Adrenal gland (tissue), 12 donors: Measurements from ENCODE around the gene BRAP. TPM values are rescaled to one million over a fixed set of nuclear protein-coding genes. Genes with fewer than 3 reads are reported as not detected.
A peak's percentile ranks its signal among the peaks of the same experiment; 100 is the strongest.

Experiments
- DNase-seq, 7 donors: peaks; one replicate each; pipeline ENCODE4 v3.0.0-alpha.2; 2019 to 2020
- H3K27ac ChIP-seq, 5 donors: fragments of 200-600 bp; sonication (generic) in 4 of 5; 1 replicate in 3 of 5; 2 replicates in 2 of 5; pipeline versions ENCODE4 v1.5.1 to v1.8.0; 2016 to 2020; ENCODE audit warnings: mild to moderate bottlenecking in 1 of 5
- H3K27me3 ChIP-seq: fragments of 200-600 bp; 2 replicates; pipeline ENCODE4 v1.8.0; 2021
- H3K36me3 ChIP-seq, 2 donors: fragments of 200-600 bp; replicated peaks in 1 of 2; 1 replicate in 1 of 2; 2 replicates in 1 of 2; pipeline versions ENCODE4 v1.5.1 to v1.8.0; 2018 to 2022
- H3K4me1 ChIP-seq, 2 donors: fragments of 200-600 bp; replicated peaks in 1 of 2; 1 replicate in 1 of 2; 2 replicates in 1 of 2; pipeline versions ENCODE4 v1.5.1 to v1.8.0; 2018 to 2021
- H3K4me3 ChIP-seq, 4 donors: fragments of 200-600 bp; sonication (generic) in 3 of 4; one replicate each; pipeline ENCODE4 v1.5.1; 2016 to 2018
- H3K9me3 ChIP-seq, 3 donors: fragments of 200-600 bp; sonication (generic) in 1 of 3; replicated peaks in 1 of 3; 1 replicate in 2 of 3; 2 replicates in 1 of 3; pipeline versions ENCODE4 v1.5.1 to v1.8.0; 2016 to 2021
- POLR2A ChIP-seq, 2 donors: fragments of 450-650 bp; IDR thresholded peaks; one replicate each; pipeline ENCODE4 v1.6.1; 2017; ENCODE audit warnings: antibody characterized with exemption in 2 of 2, mild to moderate bottlenecking in 2 of 2, moderate library complexity in 1 of 2
- WGBS, 4 donors: extraction: QIAGEN DNeasy Blood & Tissue Kit in 2 of 4; methylation state at CpG; one replicate each; pipeline versions ENCODE4 v1.1.5 to v1.1.7; 2013 to 2017; 5-methylcytosine and 5-hydroxymethylcytosine counted together
- intact Hi-C, 2 donors: fragments of 100-400 bp; cut with DNase I; formaldehyde crosslinking; loops; one replicate each; pipeline versions ENCODE4 v1.14.1 to v1.15.0; 2022 to 2023
- polyA plus RNA-seq, 3 donors: library from polyadenylated mRNA; stranded (reverse); fragments of 200-250 nt in 2 of 3; fragments of 350-450 nt in 1 of 3; fragmentation: Illumina TruSeq in 1 of 3; extraction: RNeasy Lipid Tissue Mini Kit (QIAGEN cat#74804) in 1 of 3; gene quantifications; one replicate each; pipeline ENCODE4 v1.2.3, GENCODE V29; 2013 to 2014
- total RNA-seq, 9 donors: library from RNA; depleted of rRNA in 4 of 9; stranded (reverse); fragments of >200 nt in 4 of 9; fragments of 120-200 nt in 1 of 9; fragmentation: NEBNext Ultra II Directional in 1 of 9; extraction: Animal tissue kit (Norgen Biotek cat#: 25700) in 1 of 9; gene quantifications; one replicate each; pipeline versions ENCODE4 v1.1.0 to v1.2.4, GENCODE V29; 2013 to 2023
- TF ChIP-seq, protein P1 (sequence below), 6 experiments: fragments of 450-650 bp in 4 of 6; fragments of 200-600 bp in 2 of 6; sonication (generic) in 1 of 6; IDR thresholded peaks; 1 replicate in 5 of 6; 2 replicates in 1 of 6; pipeline versions ENCODE4 v1.5.1 to v1.8.0; 2016 to 2021; ENCODE audit warnings: antibody characterized with exemption in 6 of 6, mild to moderate bottlenecking in 2 of 6, moderate library complexity in 1 of 6
- donor health status: healthy with polysubstance abuse.
- donor health status: Bipolar disorder and iron deficiency.
- donor health status: DM: yes; HTN: yes; CAD: no.
- donor health status: DM: no; HTN: no; CAD: no.
- donor health status: DM: no; HTN: no; CAD: no.
- donor health status: DM: yes; HTN: yes; CAD: no.

The BRAP gene
- total and polyA plus RNA-seq, 12 donors, result 8.6 to 31.0 (median 20.4) TPM

DNA sequence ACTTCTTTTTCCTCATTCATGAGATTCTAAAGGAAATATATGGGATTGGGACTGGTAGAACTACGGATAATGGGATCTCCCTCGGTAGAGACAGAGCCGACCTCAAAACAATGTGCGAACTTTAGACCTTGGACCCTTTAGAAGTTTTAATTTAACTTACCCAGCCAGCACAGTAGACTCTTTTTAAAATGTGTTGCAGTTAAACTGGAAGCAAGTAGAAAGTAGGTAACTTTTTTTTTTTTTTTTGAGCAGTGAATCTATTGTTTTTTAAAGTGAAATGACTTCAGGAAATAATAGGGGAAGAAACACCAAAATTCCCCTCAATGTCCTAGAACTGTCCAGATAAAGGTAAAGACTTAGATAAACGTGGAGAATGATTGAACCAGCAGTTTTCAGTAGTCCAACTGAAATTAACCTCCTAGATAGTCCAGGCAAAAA lies 85.5 kb downstream of the BRAP start:
- peak overlapping the region; percentile 48 to 100 (median 95) for H3K27ac ChIP-seq
- TF ChIP-seq, protein P1, sequence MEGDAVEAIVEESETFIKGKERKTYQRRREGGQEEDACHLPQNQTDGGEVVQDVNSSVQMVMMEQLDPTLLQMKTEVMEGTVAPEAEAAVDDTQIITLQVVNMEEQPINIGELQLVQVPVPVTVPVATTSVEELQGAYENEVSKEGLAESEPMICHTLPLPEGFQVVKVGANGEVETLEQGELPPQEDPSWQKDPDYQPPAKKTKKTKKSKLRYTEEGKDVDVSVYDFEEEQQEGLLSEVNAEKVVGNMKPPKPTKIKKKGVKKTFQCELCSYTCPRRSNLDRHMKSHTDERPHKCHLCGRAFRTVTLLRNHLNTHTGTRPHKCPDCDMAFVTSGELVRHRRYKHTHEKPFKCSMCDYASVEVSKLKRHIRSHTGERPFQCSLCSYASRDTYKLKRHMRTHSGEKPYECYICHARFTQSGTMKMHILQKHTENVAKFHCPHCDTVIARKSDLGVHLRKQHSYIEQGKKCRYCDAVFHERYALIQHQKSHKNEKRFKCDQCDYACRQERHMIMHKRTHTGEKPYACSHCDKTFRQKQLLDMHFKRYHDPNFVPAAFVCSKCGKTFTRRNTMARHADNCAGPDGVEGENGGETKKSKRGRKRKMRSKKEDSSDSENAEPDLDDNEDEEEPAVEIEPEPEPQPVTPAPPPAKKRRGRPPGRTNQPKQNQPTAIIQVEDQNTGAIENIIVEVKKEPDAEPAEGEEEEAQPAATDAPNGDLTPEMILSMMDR (IDR thresholded peaks at IDR 0.05), result no peak
- TF ChIP-seq POLR2A (IDR thresholded peaks at IDR 0.05), result no peak
- peak overlapping the region in 2 of 4 donors; percentile 84 to 98 for H3K4me3 ChIP-seq
- H3K36me3 ChIP-seq, result no peaks in the 10 kb centered on the region
- peaks cover 23 to 25% of the 10 kb centered on the region in 2 donors for H3K4me1 ChIP-seq
- no peaks in the 10 kb centered on the region for H3K9me3 ChIP-seq
- 2 to 9% (median 4%) methylated on average over 5 of the region's 5 CpGs for WGBS, 4 donors
- intact Hi-C loops, result no loop called here
- H3K27me3 ChIP-seq, result no peaks in the 10 kb centered on the region
- DNase-seq, result no peak

DNA sequence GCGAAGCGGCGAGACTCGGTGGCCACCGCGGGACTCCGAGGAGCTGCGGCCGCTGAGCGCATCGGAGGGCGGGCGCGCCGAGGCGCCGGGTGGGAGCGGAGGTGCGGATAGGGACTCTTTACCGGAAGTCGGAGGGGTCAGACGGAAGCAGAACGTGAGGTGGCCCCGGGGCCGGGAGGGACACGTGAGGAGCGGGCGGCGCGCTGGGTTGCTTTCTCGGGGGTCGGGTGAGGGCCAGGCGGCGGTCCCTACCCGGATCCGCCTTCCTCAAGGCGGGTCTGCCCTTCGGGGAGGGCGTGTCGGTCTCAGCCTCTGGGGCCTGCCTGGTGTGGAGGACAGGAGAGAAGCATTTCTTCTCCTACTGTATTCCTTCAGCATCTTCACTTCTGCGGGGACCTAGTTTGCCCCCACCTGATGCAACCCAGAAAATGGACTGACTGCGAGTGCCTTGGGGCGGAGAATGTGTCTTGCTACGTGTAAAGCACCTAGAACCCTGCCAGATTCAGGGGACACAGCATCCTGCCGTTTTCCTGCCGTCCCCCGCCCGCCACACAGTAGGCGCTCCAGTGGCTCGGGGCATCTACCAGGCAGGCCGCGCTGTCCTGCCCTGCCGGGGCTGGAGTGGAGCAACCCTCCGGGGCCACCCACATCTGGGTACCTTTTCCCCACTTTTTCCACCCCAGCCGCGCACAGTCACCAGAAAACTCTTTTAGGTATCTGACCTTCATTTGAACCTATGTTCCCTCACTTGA lies 86.1 kb downstream of the BRAP start:
- intact Hi-C loops, result no loop called here
- peak overlapping the region; percentile 48 to 100 (median 95) for H3K27ac ChIP-seq
- TF ChIP-seq, protein P1 (IDR thresholded peaks at IDR 0.05), result peak in 1 of 6 experiments; percentile 4
- TF ChIP-seq POLR2A (IDR thresholded peaks at IDR 0.05), result peak; percentile 52 to 66
- peaks cover 29 to 31% of the 10 kb centered on the region in 2 donors for H3K4me1 ChIP-seq
- DNase-seq, result peak; percentile 88 to 94 (median 92)
- no peaks in the 10 kb centered on the region for H3K27me3 ChIP-seq
- 0 to 1% (median 1%) methylated on average over 24 to 56 of the region's 56 CpGs for WGBS, 4 donors
- H3K9me3 ChIP-seq, result no peaks in the 10 kb centered on the region
- peak overlapping the region in 3 of 4 donors; percentile 38 to 98 (median 84) for H3K4me3 ChIP-seq
- H3K36me3 ChIP-seq, result no peaks in the 10 kb centered on the region

DNA sequence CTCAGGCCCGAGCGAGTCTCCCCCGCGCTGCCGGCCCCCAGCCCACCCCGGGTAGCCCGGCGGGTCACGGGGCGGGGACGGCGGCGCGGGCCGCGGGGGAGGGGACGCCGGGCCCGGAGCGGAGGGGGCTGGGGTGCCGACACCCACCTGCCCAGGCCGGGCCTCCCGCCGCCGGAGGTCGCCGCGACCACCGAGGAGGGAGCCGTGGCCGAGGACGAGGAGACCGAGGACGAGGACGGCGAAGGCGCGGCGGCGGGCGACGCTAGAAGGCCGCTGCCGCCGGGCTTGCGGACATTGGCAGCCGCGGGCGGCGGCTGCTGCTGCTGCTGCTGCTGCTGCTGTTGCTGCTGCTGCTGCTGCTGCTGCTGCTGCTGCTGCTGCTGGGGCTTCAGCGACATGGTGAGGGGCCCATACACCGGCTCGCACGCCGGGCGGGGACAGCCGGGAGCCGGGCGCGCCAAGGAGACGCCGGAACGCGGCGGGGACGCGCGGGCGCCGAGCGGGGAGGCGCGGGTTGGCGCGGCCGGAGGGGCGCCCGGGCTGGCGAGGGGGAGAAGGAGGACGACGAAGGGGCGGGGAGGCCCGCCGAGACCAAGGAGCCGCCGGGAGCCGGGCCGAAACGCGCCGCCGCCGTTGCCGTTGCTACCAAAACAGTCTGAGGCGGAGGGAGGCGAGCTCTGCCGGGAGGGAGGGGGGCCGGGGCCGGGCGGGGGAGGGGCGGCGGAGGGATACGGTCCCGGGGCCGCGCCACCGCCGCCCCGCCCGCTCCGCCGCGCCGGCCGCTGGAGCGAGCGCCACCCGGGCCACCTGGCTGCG lies 86.9 kb downstream of the BRAP start, which contains the start of gene ATXN2:
Gene ATXN2 (minus strand): TSS at position 679 of the 816 bp plus-strand sequence. CDS start 281 bp downstream, at position 398.
- Histone ChIP-seq H3K27ac (peak within 1 kb of the TSS; percentile 87 to 100 (median 95)), H3K9me3 (no peaks in the 10 kb centered on the region), H3K4me3 (peak within 1 kb of the TSS; percentile 84 to 98 (median 93)), H3K27me3 (no peaks in the 10 kb centered on the region), H3K36me3 (no peaks in the 10 kb centered on the region), H3K4me1 (peaks cover 36 to 38% of the 10 kb centered on the region in 2 donors)
- 0 to 1% (median 0%) methylated on average over 17 to 115 of the region's 119 CpGs; no CpG with 5 or more reads in 1 of the 4 donors for WGBS, 4 donors
- intact Hi-C loops, result no loop called here
- peak; percentile 61 to 74 (median 65) for DNase-seq
- TF ChIP-seq, protein P1 (IDR thresholded peaks at IDR 0.05), result no peak
- peak; percentile 19 to 25 for TF ChIP-seq POLR2A (IDR thresholded peaks at IDR 0.05)
